HG03354 (cell line): ENCODE data around the gene ITPKB.
"Not testable (repeated sequence)": the region's sequence is repeated elsewhere in the genome, so short reads cannot be mapped to it uniquely, and the experiment has no call there.

Source experiments
- ATAC-seq: cut with Tn5 transposase; IDR thresholded peaks from one replicate; pipeline ENCODE4 v1.9.1; 2021; ENCODE audit warnings: mild to moderate bottlenecking; ENCODE audit not compliant: unreplicated experiment, poor library complexity, severe bottlenecking

The ITPKB gene

DNA sequence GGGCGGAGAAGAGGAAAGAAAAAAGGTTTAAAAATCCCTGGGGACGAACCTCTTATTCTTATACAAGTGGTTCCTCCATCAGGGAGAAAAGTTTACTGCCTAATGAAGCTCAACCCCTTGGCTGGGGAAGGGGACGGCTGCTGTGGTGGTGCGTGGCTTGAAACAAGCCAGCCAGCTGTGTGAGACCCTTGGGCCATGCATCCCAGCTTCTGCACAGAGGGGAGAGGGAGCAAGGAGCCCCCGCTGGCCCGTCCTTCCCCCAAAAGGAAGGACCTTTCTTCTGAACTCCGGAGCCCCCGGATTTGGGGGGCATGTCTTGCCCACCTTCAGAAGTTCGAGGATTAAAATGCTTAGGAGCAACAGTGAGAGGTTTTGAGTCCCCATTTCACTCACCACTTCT, 123.2 kb downstream of the ITPKB start:
- ATAC-seq: no peak

DNA sequence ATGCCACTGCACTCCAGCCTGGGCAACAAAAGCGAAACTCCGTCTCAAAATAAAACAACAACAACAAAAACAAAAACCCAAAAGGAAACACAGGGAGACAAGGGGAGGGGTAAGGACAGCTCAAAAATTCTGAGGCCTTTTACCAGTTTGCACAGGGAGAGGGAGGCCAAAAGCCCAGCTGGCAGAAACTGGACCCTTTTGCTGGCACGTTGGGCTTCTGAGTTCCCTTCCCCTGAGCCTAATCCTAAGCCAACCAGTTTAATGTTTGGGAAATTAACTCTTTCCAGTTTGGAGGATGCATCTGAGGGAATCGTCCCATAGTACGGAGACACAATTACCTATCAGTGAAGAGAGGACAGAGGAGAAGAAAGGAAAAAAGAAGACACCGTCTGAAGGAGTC, 127.1 kb downstream of the ITPKB start:
- ATAC-seq: not testable (repeated sequence)

DNA sequence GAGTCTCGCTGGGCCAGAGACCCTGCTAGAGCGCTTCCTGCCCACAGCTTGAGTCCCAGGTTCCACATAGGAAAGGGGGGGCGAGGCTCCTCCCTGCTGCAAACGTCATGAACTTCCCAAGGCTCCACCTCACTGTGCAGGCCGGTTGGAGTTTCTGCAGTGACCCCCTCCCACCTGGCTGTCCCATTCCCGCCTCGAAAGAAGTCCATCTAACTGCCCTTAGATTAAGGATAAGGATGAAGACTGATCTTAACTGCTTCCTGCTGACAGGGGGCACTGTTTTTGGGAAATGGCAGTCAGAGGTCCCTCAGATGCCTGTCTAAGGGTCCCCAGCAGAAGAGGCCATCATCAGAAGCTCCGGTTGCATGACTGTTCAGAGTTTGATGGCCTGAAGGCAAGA, 127.8 kb downstream of the ITPKB start:
- no peak for ATAC-seq

DNA sequence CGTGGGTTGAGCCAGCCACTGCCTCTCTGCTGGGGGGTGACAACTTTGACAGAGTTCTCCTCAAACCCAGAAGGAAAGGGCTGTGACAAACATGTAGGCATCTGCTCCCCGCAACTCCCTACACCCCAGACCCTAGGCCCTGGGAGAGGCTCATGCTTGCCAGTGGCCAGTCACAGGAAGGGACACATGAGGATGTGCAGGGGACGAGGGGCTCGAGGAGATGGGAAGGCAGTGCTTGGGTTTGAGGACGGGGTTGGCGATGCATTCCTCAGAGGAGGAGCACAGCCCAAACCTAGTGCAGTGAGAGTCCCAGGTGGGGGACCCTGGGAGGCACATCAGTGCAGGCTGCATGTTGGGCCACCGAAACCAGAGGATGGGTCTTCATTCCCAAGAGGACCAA, 128.4 kb downstream of the ITPKB start:
- ATAC-seq: no peak

DNA sequence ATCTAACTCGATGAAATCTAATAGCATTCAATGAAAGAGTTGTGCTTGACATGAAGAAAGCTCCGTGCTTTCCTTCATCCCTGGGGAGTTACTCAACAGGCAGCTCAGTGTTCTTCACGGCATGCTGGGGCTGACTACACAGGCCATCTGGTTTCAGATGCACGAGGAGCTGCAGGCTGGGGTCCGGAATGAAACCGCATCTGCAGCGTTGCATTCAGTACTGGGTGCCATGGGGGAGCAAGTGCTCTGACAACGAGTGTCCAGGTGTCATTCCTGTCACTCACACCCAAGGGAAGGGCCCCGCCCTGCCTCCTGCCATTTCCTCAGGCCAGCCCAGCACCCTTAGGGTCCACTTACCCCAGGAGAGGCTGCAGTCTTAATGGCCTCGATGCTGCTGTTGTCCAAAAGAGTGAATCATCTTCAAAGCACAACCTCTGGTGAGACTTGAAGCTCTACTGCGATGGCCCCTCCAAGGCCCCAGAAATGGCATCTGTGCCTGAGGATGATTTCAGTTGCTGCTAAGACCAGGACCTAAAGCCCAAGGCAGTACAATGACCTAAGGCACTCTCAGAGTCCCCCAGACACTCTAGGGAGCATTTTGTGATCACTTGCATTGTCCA, 129.1 kb downstream of the ITPKB start:
- ATAC-seq: no peak

DNA sequence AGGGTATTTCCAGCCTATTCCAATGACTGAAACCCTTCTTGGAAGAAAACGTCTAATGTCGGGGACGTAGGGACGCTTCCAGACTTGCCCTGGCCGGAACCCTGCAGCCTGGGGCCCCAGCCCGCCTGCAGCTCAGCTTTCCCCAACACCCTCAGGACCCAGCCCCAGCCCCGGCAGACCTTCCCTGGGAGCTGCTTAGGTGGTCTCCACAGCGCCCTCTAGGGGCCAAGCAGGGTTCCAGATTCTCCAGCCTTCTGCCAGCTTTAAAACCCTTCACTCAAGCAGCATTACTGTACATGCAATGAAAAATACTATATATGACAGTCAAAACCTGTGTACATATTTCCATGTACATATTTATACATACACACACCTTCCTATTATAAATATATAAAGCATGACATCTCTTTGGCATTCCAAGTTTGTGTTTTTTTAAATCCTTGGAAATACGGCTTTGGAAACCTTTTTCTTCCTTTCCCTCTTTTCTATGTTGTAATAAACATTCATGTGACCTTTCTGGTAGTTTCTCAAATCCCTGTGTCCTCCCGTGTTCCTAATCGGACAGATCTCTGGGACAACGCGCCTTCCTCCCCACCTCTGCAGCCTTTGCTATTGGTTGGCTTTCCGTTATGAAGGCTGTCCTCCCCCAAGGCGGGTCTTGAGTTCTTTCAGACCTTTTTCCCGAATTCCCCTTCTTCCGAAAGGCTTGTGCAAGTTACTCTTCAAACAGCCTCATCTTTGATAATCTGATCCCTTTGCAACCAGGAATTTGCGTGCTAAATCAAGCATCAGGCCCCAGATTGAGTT, 130.2 kb downstream of the ITPKB start:
- peak; percentile 75 for ATAC-seq

DNA sequence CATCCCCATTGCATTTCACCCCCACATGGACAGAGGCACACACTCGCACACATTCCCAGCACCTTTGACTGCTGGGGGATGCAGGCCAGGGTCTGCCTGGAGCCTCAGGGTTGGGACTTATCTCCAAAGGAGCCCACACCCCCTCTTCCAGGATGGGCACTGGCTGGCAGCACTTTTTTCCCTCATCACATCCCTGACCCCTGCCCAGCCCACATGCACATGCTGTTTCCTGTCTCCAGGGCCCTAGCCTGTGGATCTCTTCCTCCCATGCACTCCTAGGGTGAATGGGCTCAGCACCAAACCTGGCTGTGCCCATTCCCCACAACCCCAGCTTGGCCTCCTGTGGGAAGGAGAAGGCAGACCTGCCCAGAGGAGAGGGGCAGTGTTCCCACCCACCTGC, 131.3 kb downstream of the ITPKB start:
- no peak for ATAC-seq

DNA sequence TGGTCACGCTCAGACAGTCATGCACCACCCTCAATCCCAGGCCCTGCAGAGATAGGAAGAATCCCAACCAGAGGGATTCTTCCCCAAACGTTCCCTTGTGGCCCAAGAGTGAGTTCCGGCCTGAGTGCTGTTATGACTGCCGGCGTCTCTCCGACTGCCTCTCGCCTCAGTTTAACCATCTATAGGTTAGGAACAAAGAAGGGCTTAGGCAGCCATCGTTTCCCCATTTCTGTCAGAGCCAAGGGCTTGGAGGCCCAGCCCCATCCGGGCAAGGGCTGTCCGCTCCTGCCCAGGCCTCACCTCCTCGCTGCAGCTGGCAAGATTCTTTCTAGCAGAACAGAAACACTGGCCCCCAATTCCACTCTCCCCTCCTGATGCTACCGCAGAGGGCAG, 131.8 kb downstream of the ITPKB start:
- ATAC-seq: no peak

DNA sequence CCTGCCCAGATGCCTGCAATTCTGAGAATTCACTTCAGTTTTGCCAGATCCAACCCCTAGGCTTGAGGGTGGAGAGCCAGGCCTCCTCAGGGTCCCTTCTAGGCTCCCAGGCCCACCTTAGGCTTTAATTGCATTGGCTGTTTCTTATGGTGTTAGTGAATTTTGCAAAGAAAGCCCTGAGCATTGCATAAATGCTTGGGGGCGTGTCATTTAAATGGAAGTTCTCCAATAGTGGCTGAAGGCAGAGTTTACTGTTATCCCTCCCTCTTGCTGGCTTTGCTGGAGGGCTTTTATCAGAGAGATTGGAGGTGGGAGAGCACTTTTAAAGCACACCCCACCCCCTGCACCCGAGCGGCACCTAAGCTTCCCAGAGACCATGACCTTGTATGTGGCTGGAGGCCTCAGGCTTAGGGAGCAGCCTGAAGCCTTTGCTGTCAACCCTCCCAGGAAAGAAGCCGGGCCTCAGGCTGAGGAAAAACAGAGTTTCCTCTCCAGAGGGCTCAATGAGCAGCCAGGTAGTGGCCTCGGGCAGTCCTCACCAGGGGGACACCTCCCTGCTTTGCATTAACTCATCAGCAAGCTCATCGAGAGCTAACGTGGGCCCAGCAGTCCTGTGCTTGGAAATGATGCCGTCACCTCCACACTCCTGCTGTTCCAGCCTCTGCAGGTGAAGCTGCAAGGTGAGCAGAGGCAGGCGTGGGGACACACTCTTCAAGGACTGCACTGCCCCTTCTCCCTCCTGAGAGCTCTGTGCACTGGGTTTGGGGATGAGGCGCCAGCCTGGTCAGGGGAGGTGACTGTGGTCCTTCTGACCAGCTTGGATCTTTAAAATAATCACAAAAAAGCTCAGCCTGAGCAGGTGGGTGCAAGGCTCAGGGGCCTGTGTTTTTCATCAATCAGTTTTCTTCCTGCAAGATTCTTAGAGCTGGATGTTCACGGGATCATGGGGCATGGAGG, 132.5 kb downstream of the ITPKB start:
- no peak for ATAC-seq

DNA sequence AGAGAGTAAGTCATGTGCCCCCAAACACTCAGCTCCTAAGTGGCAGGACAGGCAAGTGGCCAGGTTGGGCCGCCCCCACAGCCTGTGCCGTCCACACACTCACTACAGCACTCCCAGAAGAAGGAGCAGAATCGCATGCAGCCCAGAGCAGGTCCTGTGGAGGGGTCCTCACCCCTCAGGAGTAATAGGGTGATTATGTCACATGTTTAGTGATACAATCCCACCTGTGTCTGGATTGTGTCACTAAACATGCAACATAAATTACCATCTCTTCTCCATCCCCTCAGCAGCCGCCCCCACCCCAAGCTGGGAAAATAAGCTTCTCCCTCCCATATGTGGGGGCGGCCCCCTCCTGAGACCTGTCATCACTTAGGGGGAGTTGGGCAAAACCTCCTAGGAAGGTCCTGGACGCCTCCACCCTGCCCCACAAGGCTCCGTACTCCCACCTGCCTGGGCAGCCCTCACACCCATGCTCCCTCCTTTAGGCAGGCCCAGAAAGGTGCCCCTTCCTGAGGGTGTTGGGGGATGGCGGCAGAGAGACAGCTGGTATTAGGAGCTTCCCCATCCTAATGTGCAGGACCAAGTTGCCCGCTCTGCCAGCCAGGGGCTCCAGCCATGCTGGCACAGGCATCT, 133.6 kb downstream of the ITPKB start:
- ATAC-seq: no peak

DNA sequence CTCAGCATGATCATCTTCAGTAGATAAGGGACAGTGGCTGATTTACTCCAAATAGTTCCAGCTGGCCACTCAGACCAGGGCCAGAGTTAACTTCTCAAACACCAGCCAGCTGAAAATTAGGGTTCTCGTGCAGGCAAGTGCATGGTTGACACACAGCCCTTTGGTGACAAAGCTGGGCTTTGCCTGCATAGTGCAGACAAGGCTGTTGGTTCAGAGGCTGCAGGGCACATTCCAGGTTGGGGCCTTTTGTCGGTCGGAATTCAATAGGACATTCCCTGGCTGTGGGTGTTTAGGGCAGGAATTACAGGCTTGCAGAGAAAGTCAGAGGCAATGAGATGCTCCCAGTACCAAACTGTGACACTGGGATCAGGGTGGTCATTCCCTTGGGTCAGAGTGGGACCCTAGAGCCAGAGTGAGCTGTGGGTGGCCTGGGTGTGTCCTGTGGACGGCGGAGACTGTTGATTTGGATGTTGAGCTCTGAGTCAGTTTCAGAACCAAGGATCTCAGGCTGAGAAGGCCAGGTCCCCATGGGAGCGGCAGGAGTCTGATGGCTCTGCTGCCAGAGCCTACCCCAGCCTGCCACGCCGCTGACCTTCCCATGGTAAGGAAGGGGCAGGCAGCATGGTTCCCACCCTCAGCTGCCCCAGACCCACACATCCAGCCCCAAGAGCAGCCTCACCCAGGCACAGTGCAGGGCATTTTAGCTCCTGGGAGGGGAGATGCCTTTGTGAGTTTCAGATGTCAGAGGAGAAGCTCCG, 134.3 kb downstream of the ITPKB start:
- no peak for ATAC-seq

DNA sequence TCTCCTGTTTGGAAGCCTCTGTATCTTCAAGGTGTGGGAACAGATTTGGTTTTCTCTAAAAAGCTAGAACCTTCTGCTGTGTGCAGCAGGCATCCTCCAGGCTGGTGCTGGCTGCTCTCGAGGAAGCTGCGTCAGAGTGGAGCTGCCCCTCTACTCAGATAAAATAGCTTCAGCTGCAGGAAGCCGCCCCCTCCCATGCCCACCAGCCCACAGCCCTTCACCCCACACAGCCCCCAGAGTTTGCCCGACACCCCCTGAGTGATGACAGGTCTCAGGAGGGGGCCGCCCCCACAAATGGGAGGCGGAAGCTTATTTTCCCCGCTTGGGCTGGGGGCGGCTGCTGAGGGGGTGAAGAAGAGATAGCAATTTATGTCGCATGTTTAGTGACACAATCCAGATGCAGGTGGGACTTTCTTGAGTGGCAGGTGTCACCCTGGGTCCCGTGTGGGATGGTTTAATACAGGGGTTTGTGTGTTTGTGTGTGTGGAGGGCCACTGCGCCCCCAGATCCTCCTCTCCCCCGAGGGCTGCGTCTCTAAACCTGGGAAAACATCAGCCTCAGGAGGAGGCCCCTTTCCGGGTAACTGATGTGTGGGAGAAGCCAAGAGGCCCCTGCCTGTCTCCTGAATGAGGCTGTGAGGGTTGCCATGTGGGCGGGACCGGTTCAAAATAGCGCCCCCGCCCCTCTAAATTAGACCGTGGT, 135.1 kb downstream of the ITPKB start:
- ATAC-seq: no peak

DNA sequence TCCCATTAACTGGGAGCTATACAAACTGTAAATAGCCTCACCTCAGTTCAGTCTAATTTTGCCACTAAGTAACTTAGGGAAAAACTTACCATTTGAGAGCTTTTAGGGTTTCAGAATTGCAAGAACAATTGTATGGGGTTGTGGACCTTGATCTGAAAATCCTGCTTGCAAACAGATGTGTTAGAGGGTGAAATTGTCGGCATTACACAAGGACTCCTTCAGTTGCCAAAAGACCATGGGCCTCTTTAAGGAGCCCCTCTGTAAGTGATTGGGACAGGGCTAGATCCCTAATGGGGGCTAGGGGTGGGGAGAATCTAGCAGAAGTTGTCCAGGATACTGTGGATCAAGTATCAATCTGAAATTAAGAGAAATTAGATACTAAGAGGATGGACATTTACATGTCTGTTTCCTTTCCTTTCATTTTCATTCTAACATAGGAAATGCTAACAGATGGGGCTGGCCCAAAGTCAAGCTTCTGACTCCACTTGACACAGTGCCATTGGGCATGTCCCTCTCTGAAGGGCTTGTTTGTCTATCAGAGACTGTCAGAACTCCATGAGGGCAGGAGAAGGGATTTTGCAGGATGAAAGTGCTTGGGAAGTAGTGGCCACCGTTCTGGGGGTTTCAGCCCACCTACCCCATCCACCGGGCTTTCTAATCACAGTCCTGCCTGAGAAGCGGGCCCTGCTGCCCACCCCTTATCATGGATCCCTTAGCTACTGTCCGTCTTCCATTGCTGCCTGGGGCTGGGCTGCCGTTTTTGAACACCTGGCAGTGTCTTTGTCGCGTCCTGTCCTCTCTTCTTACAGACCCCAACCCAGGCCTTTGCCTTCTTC, 135.8 kb downstream of the ITPKB start:
- ATAC-seq: no peak

DNA sequence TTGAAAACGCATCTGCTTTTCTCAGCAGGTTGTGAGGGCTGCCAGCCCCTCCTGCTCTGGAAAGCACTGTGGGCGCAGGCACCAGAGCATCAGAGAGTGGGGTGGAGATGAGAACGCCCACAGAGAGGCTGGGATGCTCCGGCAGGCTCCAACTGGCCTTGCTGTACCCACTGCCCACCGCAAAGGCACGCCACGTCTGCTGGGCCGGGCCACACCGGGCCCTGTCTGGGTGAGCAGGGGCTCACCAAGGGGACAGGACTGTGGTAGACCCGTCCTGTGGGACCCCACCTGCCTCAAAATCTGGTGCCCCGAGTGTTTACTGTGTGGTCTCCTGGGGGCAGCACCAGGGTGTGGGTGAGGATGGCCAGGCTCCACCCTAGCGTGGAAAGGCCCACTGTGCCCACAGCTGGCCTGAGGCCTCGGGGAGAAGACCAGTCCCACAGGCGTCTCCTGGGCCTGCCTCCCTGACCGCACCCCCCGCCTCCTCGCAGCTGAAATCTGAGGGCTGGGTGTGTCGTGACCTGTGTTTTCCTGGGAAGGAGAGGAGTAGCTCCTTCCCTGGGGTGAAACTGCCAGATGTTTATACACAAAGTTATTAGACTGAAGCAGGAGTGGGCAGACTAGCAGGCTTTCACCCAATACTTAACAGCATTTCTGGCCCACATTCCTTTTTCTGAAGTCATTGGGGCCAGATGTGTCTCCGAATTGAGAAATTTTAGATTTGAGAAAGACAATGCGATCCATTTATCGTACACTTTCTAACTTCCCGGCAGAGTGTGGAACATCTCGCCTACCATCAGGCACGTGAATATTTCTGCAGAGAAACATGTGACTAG, 136.7 kb downstream of the ITPKB start:
- ATAC-seq: no peak

DNA sequence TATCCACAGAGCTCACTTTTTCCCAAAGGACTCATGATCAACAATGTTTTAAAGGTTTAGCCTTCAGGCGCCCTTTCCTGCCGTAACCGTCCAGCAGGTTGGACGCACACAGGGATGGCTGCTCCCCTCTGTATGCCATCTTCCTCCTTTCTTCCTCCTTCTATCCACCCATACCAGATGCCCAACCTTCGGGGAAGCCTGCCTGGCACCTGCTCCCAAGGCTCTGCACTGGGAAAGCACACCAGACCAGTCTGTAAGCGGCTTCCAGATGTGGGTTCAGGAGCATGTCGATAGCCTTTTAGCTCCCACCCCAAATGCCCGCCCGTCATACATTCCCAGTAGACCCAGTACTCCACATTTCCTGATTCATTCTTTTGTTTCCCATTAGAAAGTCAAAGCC, 137.6 kb downstream of the ITPKB start:
- no peak for ATAC-seq

DNA sequence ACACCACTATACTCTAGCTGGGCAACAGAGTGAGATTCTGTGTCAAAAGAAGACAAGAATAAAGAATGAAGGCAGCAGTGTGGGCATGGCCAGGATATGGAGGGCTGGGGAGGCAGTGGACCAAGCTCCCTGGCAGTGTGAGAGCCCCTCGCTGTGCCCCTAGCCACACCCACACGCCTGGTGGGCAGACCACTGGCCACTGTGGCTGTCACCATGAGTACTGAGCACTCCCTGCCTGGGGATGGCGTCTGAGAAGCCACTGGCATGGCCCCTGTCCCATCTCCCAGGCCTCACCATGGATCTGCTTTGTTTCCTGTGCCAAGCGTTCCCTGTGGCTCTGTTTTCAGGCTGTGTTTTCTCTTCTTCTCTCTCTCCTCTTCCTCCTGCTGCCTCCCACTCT, 138.8 kb downstream of the ITPKB start:
- ATAC-seq: no peak

DNA sequence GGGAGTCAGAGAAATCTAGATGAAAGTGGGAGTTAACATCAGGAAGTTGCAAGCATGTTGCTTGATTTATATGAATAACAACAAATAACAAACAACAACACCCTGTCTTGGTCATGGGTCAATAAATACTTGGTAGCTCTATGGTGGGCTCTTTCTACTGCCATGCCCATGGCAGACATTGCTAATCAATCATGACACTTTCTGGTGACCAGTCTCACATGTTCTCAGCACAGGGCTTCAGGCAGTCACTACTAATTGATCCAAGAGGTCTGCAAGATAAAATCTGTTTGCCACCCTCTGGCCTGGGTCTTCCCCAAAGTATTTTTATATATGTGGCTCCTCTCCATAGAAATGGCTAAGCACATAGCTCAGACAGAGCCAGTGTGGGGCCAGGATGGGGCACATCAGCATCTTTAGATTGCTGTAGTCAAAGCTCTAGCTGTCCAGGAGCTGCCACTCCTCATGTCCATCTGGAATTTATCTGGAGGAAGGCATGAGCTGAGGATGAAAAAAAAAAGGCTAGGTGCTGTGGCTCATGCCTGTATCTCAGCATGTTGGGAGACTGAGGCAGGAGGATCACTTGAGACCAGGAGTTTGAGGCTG, 139.3 kb downstream of the ITPKB start:
- no peak for ATAC-seq
